Measurements from ENCODE around the gene CEP112. TPM values are rescaled to one million over a fixed set of nuclear protein-coding genes. Genes with fewer than 3 reads are reported as not detected.

The CEP112 gene
- total and polyA plus RNA-seq, 2 of the 8 experiments (the other 6 are each of a cell fraction or from before 2014, with no cell fraction given) = 0.62 to 3.1 TPM

GRCh38 chr17:65600518-65600917 lies 591.4 kb downstream of the CEP112 start:
- Histone ChIP-seq H3K27me3 (replicated peaks in 1 of 4; ENCODE audit: control insufficient read depth in 3 of 4, extremely low read depth in 1 of 4, insufficient read depth in 3 of 4, low read length in 3 of 4) (no peaks in the 10 kb centered on the region), H3K14ac (ENCODE audit: insufficient read length) (no peak overlapping the region), H3K23ac (ENCODE audit: insufficient read length) (no peak overlapping the region), H2BK5ac (ENCODE audit: low read depth, low read length) (no peak overlapping the region), H3K18ac (ENCODE audit: extremely low read depth, low read length) (no peak overlapping the region), H4K5ac (ENCODE audit: insufficient read length, low read depth, low read length) (no peak overlapping the region), H3K56ac (replicated peaks; ENCODE audit: insufficient read length, low read depth, low read length) (no peak overlapping the region), H3K36me3 (ENCODE audit: control insufficient read depth in 2 of 4, insufficient read depth in 4 of 4, low read length in 3 of 4) (no peaks in the 10 kb centered on the region), H3K4ac (replicated peaks; ENCODE audit: insufficient read length, low read depth, low read length) (no peak overlapping the region), H3K4me1 (replicated peaks in 1 of 4; ENCODE audit: control insufficient read depth in 3 of 4, insufficient read depth in 4 of 4, low read length in 3 of 4) (no peaks in the 10 kb centered on the region), H2AK5ac (ENCODE audit: low read depth, low read length) (no peak overlapping the region), H2BK12ac (ENCODE audit: low read depth, low read length) (no peak overlapping the region), H3K4me2 (ENCODE audit: insufficient read depth in 1 of 2, low read depth in 2 of 2, low read length in 2 of 2) (no peak overlapping the region), H2BK20ac (ENCODE audit: low read length) (no peak overlapping the region), H3K9ac (replicated peaks in 1 of 4; ENCODE audit: extremely low read depth in 1 of 4, low read depth in 3 of 4, low read length in 3 of 4) (no peak overlapping the region), H2BK120ac (replicated peaks; ENCODE audit: low read depth, low read length) (no peak overlapping the region), H4K20me1 (replicated peaks in 1 of 2; ENCODE audit: control insufficient read depth in 1 of 2, insufficient read depth in 2 of 2, low read length in 2 of 2) (no peaks in the 10 kb centered on the region), H4K8ac (ENCODE audit: extremely low read depth, insufficient read depth, low read length) (no peak overlapping the region), H4K91ac (replicated peaks; ENCODE audit: insufficient read length, low read length) (no peak overlapping the region), H3K79me1 (ENCODE audit: low read depth, low read length) (no peaks in the 10 kb centered on the region), H2AFZ (ENCODE audit: low read length) (no peak overlapping the region), H3K23me2 (ENCODE audit: low read depth, low read length) (no peaks in the 10 kb centered on the region), H3K4me3 (ENCODE audit: extremely low read depth in 1 of 4, insufficient read depth in 2 of 4, low read depth in 3 of 4, low read length in 4 of 4) (no peak overlapping the region), H3K79me2 (ENCODE audit: control insufficient read depth in 1 of 2, insufficient read depth in 2 of 2, low read length in 2 of 2) (no peaks in the 10 kb centered on the region), H3K27ac (ENCODE audit: low read depth, low read length) (no peak overlapping the region), H2BK15ac (ENCODE audit: low read length) (no peak overlapping the region), H3K9me3 (ENCODE audit: insufficient read depth in 2 of 2, low read depth in 1 of 2, low read length in 1 of 2) (no peaks in the 10 kb centered on the region)
- ChIA-PET CTCF (ENCODE audit: partially characterized antibody) (interaction anchor here (1.6 kb wide), 1 partner anchor 197 kb away, joined by 4 read pairs; no protein-coding TSS in a partner anchor), POLR2A (ENCODE audit: partially characterized antibody) (no interaction called here)
- WGBS, 2 experiments (ENCODE audit: extremely low coverage in 1 of 2, insufficient coverage in 1 of 2, insufficient read length in 1 of 2, insufficient replicate concordance in 2 of 2, low coverage in 1 of 2, low lambda C conversion rate in 2 of 2, missing lambda C conversion rate in 1 of 2) = 88% methylated on average over 1 of the region's 1 CpG; no CpG with 5 or more reads in 1 of the 2 experiments
- DNase-seq (ENCODE audit: low read depth in 1 of 2, low spot score in 2 of 2) (no peak), FAIRE-seq (no peak)
- TF ChIP-seq SP1 (IDR thresholded peaks at IDR 0.05; ENCODE audit: low read depth, low read length) (no peak), BRCA1 (IDR thresholded peaks at IDR 0.05; ENCODE audit: low read depth, low read length) (no peak), CBX8 (IDR thresholded peaks at IDR 0.05; ENCODE audit: borderline replicate concordance, low read depth, low read length) (no peak), ATF2 (IDR thresholded peaks at IDR 0.05; ENCODE audit: low read length) (no peak), EGR1 (IDR thresholded peaks at IDR 0.05; ENCODE audit: borderline replicate concordance, low read depth, low read length) (no peak), SAP30 (IDR thresholded peaks at IDR 0.05; ENCODE audit: insufficient read depth, insufficient replicate concordance, low read length) (no peak), USF2 (IDR thresholded peaks at IDR 0.05; ENCODE audit: low read length) (no peak), SP2 (IDR thresholded peaks at IDR 0.05; ENCODE audit: low read length) (no peak), MAFK (IDR thresholded peaks at IDR 0.05; ENCODE audit: low read depth, low read length) (no peak), POU5F1 (IDR thresholded peaks at IDR 0.05; ENCODE audit: low read depth, low read length) (no peak), ATF3 (IDR thresholded peaks at IDR 0.05; ENCODE audit: insufficient read depth, low read depth, low read length) (no peak)

Measured in H1 (cell line).